ENCODE measurements around the gene TCERG1L.
"Not testable (repeated sequence)": the region's sequence is repeated elsewhere in the genome, so short reads cannot be mapped to it uniquely, and the experiment has no call there.

TCERG1L gene

DNA sequence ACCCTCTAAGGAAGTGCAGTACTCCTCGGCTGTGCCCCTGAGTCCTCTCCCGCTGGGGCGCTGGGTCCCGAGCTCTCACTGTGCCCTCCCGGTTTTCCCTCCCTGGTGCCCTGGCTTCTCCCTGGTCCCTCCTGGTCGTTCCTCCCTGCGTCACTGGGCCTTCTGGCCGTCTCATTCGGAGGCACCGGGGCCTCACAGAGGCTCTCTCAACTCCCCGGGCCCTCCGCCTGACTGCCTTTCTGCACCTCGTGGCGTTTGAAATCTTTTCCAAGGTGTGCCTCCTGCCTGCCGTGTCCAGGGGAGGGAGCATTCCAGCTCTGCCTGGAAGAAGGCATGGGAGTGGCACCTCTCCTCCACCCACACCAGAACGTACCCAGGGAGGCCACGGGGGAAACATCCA lies 174.3 kb downstream of the TCERG1L start:
- H3K27ac ChIP-seq (replicated peaks) = no peak overlapping the region
- no peak for DNase-seq (ENCODE audit: low read depth in 1 of 2, low spot score in 1 of 2)
- H3K27me3 ChIP-seq (ENCODE audit: insufficient read depth, poor library complexity, severe bottlenecking) = no peaks in the 10 kb centered on the region
- no peak overlapping the region for H3K4me3 ChIP-seq (replicated peaks; ENCODE audit: insufficient read depth, low read length)
- TF ChIP-seq, protein P1, sequence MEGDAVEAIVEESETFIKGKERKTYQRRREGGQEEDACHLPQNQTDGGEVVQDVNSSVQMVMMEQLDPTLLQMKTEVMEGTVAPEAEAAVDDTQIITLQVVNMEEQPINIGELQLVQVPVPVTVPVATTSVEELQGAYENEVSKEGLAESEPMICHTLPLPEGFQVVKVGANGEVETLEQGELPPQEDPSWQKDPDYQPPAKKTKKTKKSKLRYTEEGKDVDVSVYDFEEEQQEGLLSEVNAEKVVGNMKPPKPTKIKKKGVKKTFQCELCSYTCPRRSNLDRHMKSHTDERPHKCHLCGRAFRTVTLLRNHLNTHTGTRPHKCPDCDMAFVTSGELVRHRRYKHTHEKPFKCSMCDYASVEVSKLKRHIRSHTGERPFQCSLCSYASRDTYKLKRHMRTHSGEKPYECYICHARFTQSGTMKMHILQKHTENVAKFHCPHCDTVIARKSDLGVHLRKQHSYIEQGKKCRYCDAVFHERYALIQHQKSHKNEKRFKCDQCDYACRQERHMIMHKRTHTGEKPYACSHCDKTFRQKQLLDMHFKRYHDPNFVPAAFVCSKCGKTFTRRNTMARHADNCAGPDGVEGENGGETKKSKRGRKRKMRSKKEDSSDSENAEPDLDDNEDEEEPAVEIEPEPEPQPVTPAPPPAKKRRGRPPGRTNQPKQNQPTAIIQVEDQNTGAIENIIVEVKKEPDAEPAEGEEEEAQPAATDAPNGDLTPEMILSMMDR (IDR thresholded peaks at IDR 0.05; ENCODE audit: insufficient read depth, low read length) = no peak
- TF ChIP-seq SPI1 (IDR thresholded peaks at IDR 0.05; ENCODE audit: borderline replicate concordance, low read depth) (no peak), POLR2AphosphoS5 (IDR thresholded peaks at IDR 0.05; ENCODE audit: low read depth) (no peak), GABPA (IDR thresholded peaks at IDR 0.05; ENCODE audit: low read depth) (no peak)
- TF ChIP-seq, protein P2, sequence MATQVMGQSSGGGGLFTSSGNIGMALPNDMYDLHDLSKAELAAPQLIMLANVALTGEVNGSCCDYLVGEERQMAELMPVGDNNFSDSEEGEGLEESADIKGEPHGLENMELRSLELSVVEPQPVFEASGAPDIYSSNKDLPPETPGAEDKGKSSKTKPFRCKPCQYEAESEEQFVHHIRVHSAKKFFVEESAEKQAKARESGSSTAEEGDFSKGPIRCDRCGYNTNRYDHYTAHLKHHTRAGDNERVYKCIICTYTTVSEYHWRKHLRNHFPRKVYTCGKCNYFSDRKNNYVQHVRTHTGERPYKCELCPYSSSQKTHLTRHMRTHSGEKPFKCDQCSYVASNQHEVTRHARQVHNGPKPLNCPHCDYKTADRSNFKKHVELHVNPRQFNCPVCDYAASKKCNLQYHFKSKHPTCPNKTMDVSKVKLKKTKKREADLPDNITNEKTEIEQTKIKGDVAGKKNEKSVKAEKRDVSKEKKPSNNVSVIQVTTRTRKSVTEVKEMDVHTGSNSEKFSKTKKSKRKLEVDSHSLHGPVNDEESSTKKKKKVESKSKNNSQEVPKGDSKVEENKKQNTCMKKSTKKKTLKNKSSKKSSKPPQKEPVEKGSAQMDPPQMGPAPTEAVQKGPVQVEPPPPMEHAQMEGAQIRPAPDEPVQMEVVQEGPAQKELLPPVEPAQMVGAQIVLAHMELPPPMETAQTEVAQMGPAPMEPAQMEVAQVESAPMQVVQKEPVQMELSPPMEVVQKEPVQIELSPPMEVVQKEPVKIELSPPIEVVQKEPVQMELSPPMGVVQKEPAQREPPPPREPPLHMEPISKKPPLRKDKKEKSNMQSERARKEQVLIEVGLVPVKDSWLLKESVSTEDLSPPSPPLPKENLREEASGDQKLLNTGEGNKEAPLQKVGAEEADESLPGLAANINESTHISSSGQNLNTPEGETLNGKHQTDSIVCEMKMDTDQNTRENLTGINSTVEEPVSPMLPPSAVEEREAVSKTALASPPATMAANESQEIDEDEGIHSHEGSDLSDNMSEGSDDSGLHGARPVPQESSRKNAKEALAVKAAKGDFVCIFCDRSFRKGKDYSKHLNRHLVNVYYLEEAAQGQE (IDR thresholded peaks at IDR 0.05; ENCODE audit: insufficient replicate concordance, low read depth) = no peak

- H3K27ac ChIP-seq (replicated peaks); DNase-seq (ENCODE audit: low read depth in 1 of 2, low spot score in 1 of 2): not testable (repeated sequence)
Measured at GRCh38 chr10:131136336-131136735, 175.2 kb downstream of the TCERG1L start.

DNA sequence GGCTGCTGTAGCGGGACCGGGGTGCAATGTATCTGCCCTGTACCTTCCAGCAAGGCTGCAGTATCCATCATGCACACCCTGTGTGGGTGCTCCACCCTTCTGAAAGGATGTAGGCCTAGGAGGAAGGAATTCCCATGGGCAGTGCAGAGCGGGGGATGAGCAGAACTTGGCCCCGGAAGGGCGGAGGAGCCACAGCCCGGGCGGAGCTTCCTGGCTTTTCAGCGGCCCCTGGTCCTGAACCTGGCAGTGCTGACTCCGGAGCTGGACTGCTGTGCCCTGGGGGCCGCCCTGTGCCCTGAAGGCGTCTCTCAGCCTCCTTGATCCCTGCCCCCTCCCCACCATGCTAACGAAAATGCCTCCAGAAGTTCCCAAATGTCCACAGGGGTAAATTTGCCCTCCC lies 175.8 kb downstream of the TCERG1L start:
- H3K27me3 ChIP-seq (ENCODE audit: insufficient read depth, poor library complexity, severe bottlenecking) = no peaks in the 10 kb centered on the region
- no peak for DNase-seq (ENCODE audit: low read depth in 1 of 2, low spot score in 1 of 2)
- H3K4me3 ChIP-seq (replicated peaks; ENCODE audit: insufficient read depth, low read length) = no peak overlapping the region
- TF ChIP-seq, protein P2 (IDR thresholded peaks at IDR 0.05; ENCODE audit: insufficient replicate concordance, low read depth) = no peak
- H3K27ac ChIP-seq (replicated peaks) = no peak overlapping the region

More at GRCh38 chr10:131136336-131136735, 175.2 kb downstream of the TCERG1L start:
- not testable (repeated sequence) for H3K4me3 ChIP-seq (replicated peaks; ENCODE audit: insufficient read depth, low read length); H3K27me3 ChIP-seq (ENCODE audit: insufficient read depth, poor library complexity, severe bottlenecking)

- H3K4me3 ChIP-seq (replicated peaks; ENCODE audit: insufficient read depth, low read length) = no peak overlapping the region
- no peaks in the 10 kb centered on the region for H3K27me3 ChIP-seq (ENCODE audit: insufficient read depth, poor library complexity, severe bottlenecking)
- no peak overlapping the region for H3K27ac ChIP-seq (replicated peaks)
- no peak for TF ChIP-seq SPI1 (IDR thresholded peaks at IDR 0.05; ENCODE audit: borderline replicate concordance, low read depth)
- TF ChIP-seq GABPA (IDR thresholded peaks at IDR 0.05; ENCODE audit: low read depth) = no peak
- TF ChIP-seq, protein P2 (IDR thresholded peaks at IDR 0.05; ENCODE audit: insufficient replicate concordance, low read depth) = no peak
- TF ChIP-seq, protein P1 (IDR thresholded peaks at IDR 0.05; ENCODE audit: insufficient read depth, low read length) = no peak
- TF ChIP-seq POLR2AphosphoS5 (IDR thresholded peaks at IDR 0.05; ENCODE audit: low read depth) = no peak
- DNase-seq (ENCODE audit: low read depth in 1 of 2, low spot score in 1 of 2) = no peak
Measured at GRCh38 chr10:131134651-131135050, 176.9 kb downstream of the TCERG1L start.
